Neural progenitor cell (in vitro differentiated cells): ENCODE measurements around the gene MAML3. TPM values are rescaled to one million over a fixed set of nuclear protein-coding genes. Genes with fewer than 3 reads are reported as not detected.

Experiments
- DNase-seq: peaks from one replicate; pipeline ENCODE4 v3.0.0-alpha.2; 2016; ENCODE audit warnings: low spot score
- H2AFZ ChIP-seq: fragments of 200-600 bp; sonication (generic); replicated peaks from 2 replicates; pipeline ENCODE4 v1.6.1; 2016; ENCODE audit warnings: antibody characterized with exemption
- H3F3A ChIP-seq: fragments of 200-600 bp; sonication (generic); 2 replicates; pipeline ENCODE4 v1.6.1; 2016; ENCODE audit warnings: antibody characterized with exemption, low read depth
- H3K27ac ChIP-seq: fragments of 200-600 bp; sonication (generic); 2 replicates; pipeline ENCODE4 v1.5.1; 2016; ENCODE audit warnings: mild to moderate bottlenecking
- H3K27me3 ChIP-seq: fragments of 200-600 bp; sonication (generic); 2 replicates; pipeline ENCODE4 v1.6.1; 2016; ENCODE audit warnings: mild to moderate bottlenecking, moderate library complexity
- H3K36me3 ChIP-seq: fragments of 200-600 bp; sonication (generic); 2 replicates; pipeline ENCODE4 v1.5.1; 2016
- H3K4me1 ChIP-seq: fragments of 200-600 bp; sonication (generic); 2 replicates; pipeline ENCODE4 v1.6.1; 2016; ENCODE audit warnings: mixed run types
- H3K4me2 ChIP-seq: fragments of 200-600 bp; sonication (generic); 2 replicates; pipeline ENCODE4 v1.6.1; 2016
- H3K4me3 ChIP-seq: fragments of 200-600 bp; sonication (generic); 2 replicates; pipeline ENCODE4 v1.5.1; 2016
- H3K79me2 ChIP-seq: fragments of 200-600 bp; sonication (generic); 2 replicates; pipeline ENCODE4 v1.6.1; 2016; ENCODE audit warnings: low read depth
- H3K9ac ChIP-seq: fragments of 200-600 bp; sonication (generic); 2 replicates; pipeline ENCODE4 v1.6.1; 2016
- H3K9me3 ChIP-seq: fragments of 200-600 bp; sonication (generic); 2 replicates; pipeline ENCODE4 v1.5.1; 2016; ENCODE audit warnings: low read depth
- H4K20me1 ChIP-seq: fragments of 200-600 bp; sonication (generic); 2 replicates; pipeline ENCODE4 v1.6.1; 2016; ENCODE audit warnings: low read depth
- H3K27ac Mint-ChIP-seq: 3 replicates; pipeline ENCODE4 v1.8.0; 2021; ENCODE audit warnings: mixed read lengths
- H3K27me3 Mint-ChIP-seq: 2 replicates; pipeline ENCODE4 v1.8.0; 2022; ENCODE audit warnings: low read depth, mild to moderate bottlenecking, inconsistent platforms, moderate library complexity, mixed read lengths; ENCODE audit not compliant: insufficient read depth
- H3K36me3 Mint-ChIP-seq: 3 replicates; pipeline ENCODE4 v1.8.0; 2021; ENCODE audit warnings: mixed read lengths
- H3K4me1 Mint-ChIP-seq: 3 replicates; pipeline ENCODE4 v1.8.0; 2021; ENCODE audit warnings: mixed read lengths
- H3K4me3 Mint-ChIP-seq: 3 replicates; pipeline ENCODE4 v1.8.0; 2021; ENCODE audit warnings: mild to moderate bottlenecking, moderate library complexity, mixed read lengths
- H3K9me3 Mint-ChIP-seq: 3 replicates; pipeline ENCODE4 v1.8.0; 2020; ENCODE audit warnings: mixed read lengths
- CTCF ChIP-seq: fragments of 200-600 bp; sonication (generic); IDR thresholded peaks from 2 replicates; pipeline ENCODE4 v1.5.1; 2017; ENCODE audit warnings: antibody characterized with exemption, mild to moderate bottlenecking
- EZH2 ChIP-seq: fragments of 200-600 bp; sonication (generic); IDR thresholded peaks from 2 replicates; pipeline ENCODE4 v1.6.1; 2017; ENCODE audit warnings: antibody characterized with exemption, mild to moderate bottlenecking, moderate library complexity
- EZH2phosphoT487 ChIP-seq: fragments of 200-600 bp; sonication (generic); IDR thresholded peaks from 2 replicates; pipeline ENCODE4 v1.6.1; 2017; ENCODE audit warnings: antibody characterized with exemption
- total RNA-seq: library from RNA; depleted of rRNA; stranded (reverse); fragments of >200 nt; gene quantifications from 2 replicates; pipeline ENCODE4 v1.2.3, GENCODE V29; 2015; ENCODE audit warnings: low replicate concordance

Gene MAML3
- total RNA-seq, 1 donor from 2014 or later, result 14.4 TPM

- Mint-ChIP-seq H3K9me3 (no peaks in the 10 kb centered on the region), H3K27ac (no peak overlapping the region), H3K36me3 (no peaks in the 10 kb centered on the region), H3K4me3 (no peak overlapping the region), H3K27me3 (no peaks in the 10 kb centered on the region), H3K4me1 (peaks cover 69% of the 10 kb centered on the region)
- no peak overlapping the region for H2AFZ ChIP-seq
- H3K36me3 ChIP-seq, result no peaks in the 10 kb centered on the region
- H3K4me2 ChIP-seq, result no peak overlapping the region
- H3K9ac ChIP-seq, result no peak overlapping the region
- TF ChIP-seq CTCF (no peak), EZH2phosphoT487 (no peak), EZH2 (no peak)
- H4K20me1 ChIP-seq, result no peaks in the 10 kb centered on the region
- H3K27ac ChIP-seq, result no peak overlapping the region
- H3K9me3 ChIP-seq, result no peaks in the 10 kb centered on the region
- no peaks in the 10 kb centered on the region for H3K27me3 ChIP-seq
- no peaks in the 10 kb centered on the region for H3K79me2 ChIP-seq
- H3K4me3 ChIP-seq, result no peak overlapping the region
- DNase-seq, result no peak
- H3K4me1 ChIP-seq, result peaks cover 64% of the 10 kb centered on the region
- peaks cover 37% of the 10 kb centered on the region for H3F3A ChIP-seq
Measured at GRCh38 chr4:139844057-139844456, 309.9 kb downstream of the MAML3 start.

- Histone ChIP-seq H3K9ac (no peak overlapping the region), H3K36me3 (no peaks in the 10 kb centered on the region), H3F3A (peaks cover 34% of the 10 kb centered on the region), H3K79me2 (no peaks in the 10 kb centered on the region), H3K4me2 (no peak overlapping the region), H3K9me3 (no peaks in the 10 kb centered on the region), H3K27me3 (no peaks in the 10 kb centered on the region), H3K27ac (no peak overlapping the region), H3K4me3 (no peak overlapping the region), H4K20me1 (no peaks in the 10 kb centered on the region), H2AFZ (no peak overlapping the region), H3K4me1 (peaks cover 60% of the 10 kb centered on the region)
- no peaks in the 10 kb centered on the region for H3K36me3 Mint-ChIP-seq
- H3K9me3 Mint-ChIP-seq, result no peaks in the 10 kb centered on the region
- peaks cover 65% of the 10 kb centered on the region for H3K4me1 Mint-ChIP-seq
- H3K27me3 Mint-ChIP-seq, result no peaks in the 10 kb centered on the region
- no peak overlapping the region for H3K4me3 Mint-ChIP-seq
- no peak for TF ChIP-seq EZH2phosphoT487
- TF ChIP-seq EZH2, result no peak
- TF ChIP-seq CTCF, result no peak
- H3K27ac Mint-ChIP-seq, result no peak overlapping the region
- DNase-seq, result no peak
Measured at GRCh38 chr4:139843641-139844040, 310.3 kb downstream of the MAML3 start.

GRCh38 chr4:139841464-139842195 is 312.4 kb downstream of the MAML3 start:
- H3K9ac ChIP-seq, result no peak overlapping the region
- no peaks in the 10 kb centered on the region for H3K36me3 ChIP-seq
- Mint-ChIP-seq H3K9me3 (no peaks in the 10 kb centered on the region), H3K36me3 (peaks cover 3% of the 10 kb centered on the region), H3K27me3 (no peaks in the 10 kb centered on the region), H3K27ac (peak overlapping the region; percentile 15), H3K4me1 (peaks cover 45% of the 10 kb centered on the region), H3K4me3 (no peak overlapping the region)
- DNase-seq, result peak; percentile 45
- H3K27ac ChIP-seq, result no peak overlapping the region
- H3K79me2 ChIP-seq, result no peaks in the 10 kb centered on the region
- peaks cover 43% of the 10 kb centered on the region for H3K4me1 ChIP-seq
- H3K4me2 ChIP-seq, result peak overlapping the region; percentile 4
- peaks cover 14% of the 10 kb centered on the region for H3F3A ChIP-seq
- H3K9me3 ChIP-seq, result no peaks in the 10 kb centered on the region
- no peak overlapping the region for H2AFZ ChIP-seq
- H4K20me1 ChIP-seq, result no peaks in the 10 kb centered on the region
- TF ChIP-seq CTCF (peak; percentile 5), EZH2phosphoT487 (no peak), EZH2 (no peak)
- no peaks in the 10 kb centered on the region for H3K27me3 ChIP-seq
- H3K4me3 ChIP-seq, result no peak overlapping the region
